NCI-H2196 treated with DMSO at 0.1 percent for 48 hours (cell line): ENCODE results near the gene PCDH8.
"Not testable (repeated sequence)": the region's sequence is repeated elsewhere in the genome, so short reads cannot be mapped to it uniquely, and the experiment has no call there.

Experiments
- DNase-seq: peaks from one replicate; lab custom pipeline; 2025; ENCODE audit not compliant: unreplicated experiment; lab: John Stamatoyannopoulos, UW

The PCDH8 gene

DNA sequence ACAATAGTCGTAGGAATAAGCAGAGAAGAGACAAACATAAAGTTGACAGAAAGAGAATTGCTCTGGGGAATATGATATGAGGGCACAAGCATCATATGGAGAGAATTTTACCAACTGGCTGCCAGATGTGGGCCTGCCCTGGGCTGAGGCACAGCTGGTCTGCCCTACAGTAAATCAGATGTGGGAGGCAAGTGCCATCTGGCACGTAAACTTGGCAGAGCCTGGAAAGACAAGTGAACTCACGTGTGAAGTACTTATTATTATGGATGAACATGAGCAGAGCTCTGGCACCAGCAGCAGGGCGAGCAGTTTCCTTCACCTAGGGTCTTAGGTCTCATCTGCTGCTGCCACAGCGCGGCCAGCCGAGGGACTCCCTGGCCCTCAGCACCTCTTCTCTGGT lies 20.6 kb downstream of the PCDH8 start:
- DNase-seq: no peak

DNA sequence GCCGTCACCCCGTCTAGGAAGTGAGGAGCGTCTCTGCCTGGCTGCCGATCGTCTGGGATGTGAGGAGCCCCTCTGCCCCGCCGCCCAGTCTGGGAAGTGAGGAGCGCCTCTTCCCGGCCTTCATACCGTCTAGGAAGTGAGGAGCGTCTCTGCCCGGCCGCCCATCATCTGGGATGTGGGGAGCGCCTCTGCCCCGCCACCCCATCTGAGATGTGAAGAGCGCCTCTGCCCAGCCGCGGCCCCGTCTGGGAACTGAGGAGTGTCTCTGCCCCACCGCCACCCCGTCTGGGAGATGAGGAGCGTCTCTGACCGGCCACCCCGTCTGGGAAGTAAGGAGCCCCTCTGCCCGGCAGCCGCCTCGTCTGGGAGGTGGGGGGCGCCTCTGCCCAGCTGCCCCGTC lies 30.6 kb downstream of the PCDH8 start:
- DNase-seq: not testable (repeated sequence)

DNA sequence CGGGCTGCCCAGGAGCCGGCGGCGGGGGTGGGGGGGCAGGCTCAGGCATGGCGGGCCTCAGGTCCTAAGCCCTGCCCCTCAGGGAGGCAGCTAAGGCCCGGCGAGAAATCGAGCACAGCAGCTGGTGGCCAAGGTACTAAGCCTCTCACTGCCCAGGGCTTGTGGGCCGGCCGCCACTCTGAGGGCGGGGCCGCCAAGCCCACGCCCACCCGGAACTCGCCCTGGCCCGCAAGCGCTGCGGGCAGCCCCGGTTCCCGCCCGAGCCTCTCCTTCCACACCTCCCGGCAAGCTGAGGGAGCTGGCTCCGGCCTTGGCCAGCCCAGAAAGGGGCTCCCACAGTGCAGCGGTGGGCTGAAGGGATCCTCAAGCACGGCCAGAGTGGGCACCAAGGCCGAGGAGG lies 33.1 kb downstream of the PCDH8 start:
- no peak for DNase-seq

DNA sequence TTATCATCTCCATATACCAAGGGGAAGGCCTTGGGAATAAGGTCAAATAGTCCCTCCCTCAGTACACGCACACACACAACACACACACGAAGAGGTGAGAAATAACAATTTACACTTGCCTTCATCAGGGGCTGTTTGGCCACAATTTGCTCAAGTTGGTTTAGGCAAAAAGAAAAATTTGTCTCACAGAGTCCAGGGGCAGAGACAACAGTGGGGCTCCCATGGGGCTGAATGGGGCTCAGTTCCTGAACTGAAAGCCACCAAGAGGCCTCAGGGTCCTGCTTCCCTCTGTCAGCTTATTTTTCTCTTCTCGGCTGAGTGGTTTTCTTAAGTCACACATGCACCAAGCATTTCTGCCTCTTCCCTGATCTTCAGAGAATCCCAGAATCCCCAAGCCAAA lies 35.5 kb downstream of the PCDH8 start:
- no peak for DNase-seq

DNA sequence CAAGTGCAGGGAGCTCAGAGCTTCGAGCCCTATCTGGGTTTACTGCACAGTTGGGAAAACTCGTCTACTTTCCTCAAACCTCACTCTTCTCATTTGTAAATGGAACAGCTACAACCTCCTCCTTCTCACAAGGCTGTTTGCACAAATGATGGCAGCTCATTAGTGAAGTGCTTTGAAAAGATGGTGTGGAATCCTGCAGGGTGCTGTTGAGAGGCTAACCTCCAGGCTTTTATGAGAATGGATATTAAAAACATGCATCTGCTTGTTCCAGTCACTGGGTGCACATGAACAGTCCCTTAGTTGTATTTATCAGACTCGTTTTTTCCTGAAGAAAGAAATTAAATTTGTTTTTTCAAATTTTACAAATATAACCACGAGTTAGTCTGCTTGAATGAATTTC lies 36.6 kb downstream of the PCDH8 start:
- DNase-seq: no peak

DNA sequence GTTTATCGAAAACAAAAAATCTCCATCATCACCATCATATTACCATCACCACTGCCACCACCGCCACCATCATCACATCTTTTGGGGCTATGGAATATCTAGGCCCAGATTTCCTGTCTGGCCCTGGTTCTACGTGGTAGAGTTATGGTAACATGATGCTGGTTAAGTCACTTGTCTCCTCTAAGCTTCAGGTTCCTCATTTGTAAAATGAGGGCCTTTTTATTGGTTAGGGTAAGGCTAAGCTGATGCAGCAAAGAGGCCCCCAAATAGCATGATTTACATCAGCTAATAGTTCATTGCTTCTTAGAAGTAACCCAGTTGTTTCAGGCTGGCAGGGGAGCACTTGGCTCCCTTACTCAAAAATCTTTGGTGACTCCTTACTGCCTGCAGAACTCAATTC lies 37.9 kb downstream of the PCDH8 start:
- no peak for DNase-seq

DNA sequence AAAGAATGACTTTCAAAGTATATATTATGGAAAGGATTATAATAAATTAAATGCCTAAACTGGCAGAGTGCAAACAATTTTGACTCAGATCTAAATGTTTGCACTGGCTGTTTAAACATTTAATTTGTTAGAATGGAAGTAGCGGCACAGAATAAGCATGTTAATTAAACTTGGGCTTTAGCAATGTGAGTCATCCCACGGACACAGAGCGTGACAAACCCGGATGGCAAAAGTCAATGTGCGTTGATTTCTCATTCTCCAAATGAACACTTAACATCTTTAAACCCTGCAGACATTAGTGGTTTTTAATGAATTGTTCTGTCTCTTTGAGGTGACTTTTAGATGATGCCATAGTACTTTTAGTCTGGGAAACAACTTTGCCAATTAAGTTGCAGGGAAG lies 38.4 kb downstream of the PCDH8 start:
- no peak for DNase-seq

DNA sequence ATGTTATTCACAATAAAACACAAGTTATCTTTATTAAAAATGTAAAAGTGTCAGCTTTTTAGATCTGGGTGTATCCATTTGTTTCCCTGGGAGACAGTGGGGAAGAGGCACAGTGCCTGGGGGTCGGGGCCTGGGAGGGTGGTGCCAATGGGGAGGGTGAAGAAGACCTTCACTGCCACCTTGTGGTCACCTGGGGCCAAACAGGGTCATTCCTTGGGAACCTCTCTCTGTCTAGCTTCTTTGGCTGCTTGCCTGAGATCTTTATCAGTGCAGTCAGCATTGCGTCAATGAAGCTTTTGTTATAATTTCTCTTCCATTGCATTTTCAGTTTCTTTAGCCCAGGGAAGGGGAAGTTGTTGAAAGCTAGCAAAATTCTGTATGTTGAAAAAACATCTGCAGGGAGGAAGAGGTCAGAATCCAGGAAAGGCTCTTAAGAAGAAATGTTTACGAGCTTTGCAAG lies 39.1 kb downstream of the PCDH8 start:
- peak; percentile 54 for DNase-seq

DNA sequence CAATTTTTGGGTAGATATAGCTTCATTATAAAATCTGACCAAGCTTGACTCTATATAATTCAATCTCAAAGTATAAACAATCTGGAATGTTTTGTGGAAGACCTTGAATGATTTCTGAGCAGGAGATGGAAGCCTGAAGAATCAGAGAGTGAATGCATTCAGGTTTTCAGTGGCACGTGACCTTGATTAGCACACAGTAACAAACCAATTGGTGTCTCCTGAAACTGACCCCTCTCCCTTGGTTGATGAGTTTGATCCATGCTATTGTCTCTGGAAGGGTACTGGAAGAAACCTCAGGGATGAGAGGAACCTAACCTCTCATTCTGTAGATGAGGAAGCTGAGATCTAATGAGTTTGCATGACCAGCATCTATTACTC lies 39.6 kb downstream of the PCDH8 start:
- no peak for DNase-seq

DNA sequence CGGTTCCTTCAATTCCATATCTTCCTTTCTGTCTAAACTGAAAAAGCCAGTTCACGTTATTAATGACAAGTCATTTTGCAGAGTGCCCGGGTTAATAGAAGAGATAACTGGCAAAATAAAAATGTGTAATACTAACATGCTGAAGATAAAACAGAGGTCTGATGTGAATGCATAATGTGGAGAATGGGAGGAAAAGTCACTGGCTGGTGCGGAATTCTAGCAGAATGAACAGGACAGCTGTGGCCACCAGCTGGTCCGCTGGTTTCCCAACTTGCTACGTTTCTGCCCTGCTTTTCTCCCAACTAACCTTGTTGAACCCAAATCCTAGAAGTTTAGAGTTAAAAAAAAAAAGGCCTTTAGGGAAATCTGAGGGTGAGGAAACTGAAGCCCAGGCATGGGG lies 42.4 kb downstream of the PCDH8 start:
- no peak for DNase-seq

DNA sequence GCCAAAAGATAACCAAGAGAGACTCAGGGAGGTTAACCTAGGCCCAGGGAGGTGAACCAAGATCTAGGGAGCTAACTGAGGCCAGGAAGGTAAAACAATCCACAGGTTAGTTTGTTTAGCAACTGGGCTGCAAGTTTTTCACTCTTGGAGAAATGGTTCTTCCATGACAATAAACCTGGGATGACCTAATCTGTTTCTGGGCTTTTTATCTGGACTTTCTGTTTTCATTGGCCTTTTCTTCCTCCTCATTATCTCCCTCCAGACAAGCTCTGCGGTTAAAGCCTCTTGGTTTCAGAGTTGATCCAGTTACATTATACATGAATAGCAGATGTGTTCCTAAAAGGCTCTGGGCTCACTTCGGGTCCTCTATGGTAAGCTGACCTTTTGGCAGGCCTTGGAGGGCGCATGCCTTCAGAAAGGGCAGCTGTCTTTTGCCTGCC lies 44.2 kb downstream of the PCDH8 start:
- no peak for DNase-seq

DNA sequence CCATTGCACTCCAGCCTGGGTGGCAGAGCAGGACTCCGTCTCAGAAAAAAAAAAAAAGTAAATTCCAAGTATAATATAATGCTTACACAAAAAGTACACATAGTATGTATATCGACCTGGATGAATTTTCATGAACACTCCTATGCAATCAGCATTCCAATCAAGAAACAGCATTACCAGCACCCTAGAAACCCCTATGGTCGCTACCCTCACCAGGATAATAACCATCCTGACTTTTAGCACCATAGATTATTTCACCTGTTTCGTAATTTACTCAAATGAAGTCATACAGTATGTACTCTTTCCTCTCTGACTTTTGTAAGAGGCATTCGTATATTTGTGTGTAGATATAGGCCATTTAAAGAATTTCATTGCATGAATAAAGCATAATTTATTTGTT lies 47.6 kb downstream of the PCDH8 start:
- DNase-seq: no peak

DNA sequence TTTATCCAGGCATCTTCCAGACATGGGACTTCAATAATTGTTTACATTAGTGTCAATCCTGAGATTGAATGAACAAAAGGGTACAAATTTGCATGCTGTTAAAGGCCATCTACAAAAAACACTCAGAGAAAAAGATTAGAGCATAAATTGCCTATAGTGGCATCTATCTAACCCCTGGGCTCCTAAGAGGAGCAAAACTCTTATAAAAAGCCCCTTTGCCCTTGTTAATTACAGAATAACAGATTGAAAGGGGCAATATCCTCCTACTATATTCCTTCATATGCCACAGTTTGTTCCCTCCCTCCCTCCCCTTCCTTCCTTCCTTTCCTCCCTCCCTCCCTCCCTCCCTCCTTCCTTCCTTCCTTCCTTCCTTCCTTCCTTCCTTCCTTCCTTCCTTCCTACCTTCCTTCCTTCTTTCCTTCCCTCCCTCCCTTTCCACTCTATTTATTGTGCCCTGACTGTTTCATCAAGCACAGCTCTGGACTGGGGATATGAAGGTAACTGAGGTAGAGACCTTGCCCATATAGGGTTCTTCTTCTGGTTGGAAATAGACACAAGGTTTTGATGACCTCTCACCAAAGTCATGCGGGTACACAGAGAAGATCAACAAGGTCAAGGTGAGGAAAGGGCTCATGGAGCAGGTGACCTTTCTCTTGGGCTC lies 49.5 kb downstream of the PCDH8 start:
- no peak for DNase-seq

DNA sequence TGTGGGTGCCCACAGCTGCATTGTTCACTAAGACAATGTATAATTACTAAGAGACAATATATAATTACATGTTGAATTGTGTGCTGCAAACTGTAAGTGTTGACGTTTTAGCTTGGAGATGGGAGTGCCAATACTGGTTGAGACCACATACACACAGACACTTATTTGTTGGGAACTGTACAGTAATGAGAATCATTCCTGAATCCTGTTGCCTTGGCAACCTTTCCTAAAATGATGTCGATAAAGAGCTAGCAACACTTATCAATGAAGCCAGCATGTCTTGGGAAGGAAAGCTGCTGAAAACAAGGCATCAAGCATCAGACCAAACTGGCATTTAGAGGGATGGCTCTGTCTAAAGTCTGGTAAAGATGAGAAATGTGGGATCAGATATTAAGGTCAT lies 51.3 kb downstream of the PCDH8 start:
- no peak for DNase-seq

DNA sequence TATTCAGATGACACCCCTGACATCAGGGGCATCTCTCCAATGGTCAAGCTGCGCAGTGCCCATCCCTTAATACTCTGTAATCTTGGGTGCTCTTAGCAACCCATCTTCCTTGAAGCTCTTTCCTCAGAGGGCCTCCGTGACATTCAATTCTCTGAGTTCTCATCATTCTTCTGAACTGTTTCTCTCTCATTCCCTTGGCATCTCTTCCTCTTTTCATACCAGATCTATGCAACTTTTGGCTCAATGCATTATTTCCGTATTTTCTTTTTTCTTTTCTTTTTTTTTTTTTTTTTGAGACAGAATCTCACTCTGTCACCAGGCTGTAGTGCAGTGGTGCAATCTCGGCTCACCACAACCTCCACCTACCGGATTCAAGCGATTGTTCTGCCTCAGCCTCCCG lies 53.9 kb downstream of the PCDH8 start:
- DNase-seq: no peak

DNA sequence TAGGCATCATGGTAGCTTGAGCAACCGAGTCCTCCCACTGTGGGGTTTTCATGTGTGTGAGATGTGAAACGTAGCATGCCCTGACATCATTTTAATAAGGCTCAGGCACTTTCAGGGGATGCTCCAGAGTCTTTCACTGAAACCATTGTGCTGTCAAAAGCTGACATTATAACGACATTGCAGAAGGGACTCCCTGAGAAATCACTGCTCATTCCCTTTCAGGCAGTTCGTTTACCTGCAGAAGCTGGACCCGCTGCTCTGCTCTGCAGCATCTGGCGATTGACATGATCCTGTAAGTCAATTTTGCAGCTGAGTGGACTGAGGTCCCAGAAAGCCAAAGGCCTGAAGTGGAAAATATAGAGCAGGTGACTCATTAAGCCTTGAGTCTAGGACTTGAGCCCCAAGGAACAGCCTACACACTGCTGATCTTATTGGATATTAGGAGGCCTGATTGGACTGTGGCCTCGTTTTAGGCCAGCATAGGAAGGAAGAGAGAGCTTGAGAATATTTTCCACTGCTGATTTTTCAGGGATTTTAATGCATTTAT lies 54.9 kb downstream of the PCDH8 start:
- no peak for DNase-seq
